ENCODE results near the gene COPRS.
"Not testable (repeated sequence)": the region's sequence is repeated elsewhere in the genome, so short reads cannot be mapped to it uniquely, and the experiment has no call there.

COPRS gene

GRCh38 chr17:31843070-31843745 is 15.8 kb downstream of the COPRS start:
- peak; percentile 59 for DNase-seq

GRCh38 chr17:31842195-31843069 is 16.6 kb downstream of the COPRS start:
- DNase-seq, result peak; percentile 72

- DNase-seq, result no peak
Observed at GRCh38 chr17:31841850-31842194, 17.2 kb downstream of the COPRS start.

GRCh38 chr17:31838636-31839225 is 20.3 kb downstream of the COPRS start:
- DNase-seq, result peak; percentile 54

GRCh38 chr17:31835984-31836383 is 23.1 kb downstream of the COPRS start:
- peak; percentile 73 for DNase-seq

- no peak for DNase-seq
Observed at GRCh38 chr17:31834448-31834847, 24.6 kb downstream of the COPRS start.

- no peak for DNase-seq
Observed at GRCh38 chr17:31832746-31833145, 26.3 kb downstream of the COPRS start.

GRCh38 chr17:31830971-31831858 is 27.8 kb downstream of the COPRS start:
- DNase-seq, result peak; percentile 41

GRCh38 chr17:31829649-31830048 is 29.4 kb downstream of the COPRS start:
- DNase-seq, result no peak

GRCh38 chr17:31828955-31829354 is 30.1 kb downstream of the COPRS start:
- not testable (repeated sequence) for DNase-seq

GRCh38 chr17:31825961-31826691 is 32.9 kb downstream of the COPRS start:
- no peak for DNase-seq

- DNase-seq, result peak; percentile 87
Observed at GRCh38 chr17:31824766-31825360, 34.2 kb downstream of the COPRS start.

GRCh38 chr17:31823014-31823413 is 36.0 kb downstream of the COPRS start:
- DNase-seq, result no peak

- DNase-seq, result no peak
Observed at GRCh38 chr17:31820691-31821435, 38.2 kb downstream of the COPRS start.

GRCh38 chr17:31819578-31819977 is 39.5 kb downstream of the COPRS start:
- no peak for DNase-seq

- not testable (repeated sequence) for DNase-seq
Observed at GRCh38 chr17:31818863-31819262, 40.2 kb downstream of the COPRS start.

GRCh38 chr17:31815212-31815730 is 43.8 kb downstream of the COPRS start:
- no peak for DNase-seq

GRCh38 chr17:31811101-31811500 is 47.9 kb downstream of the COPRS start:
- peak; percentile 35 for DNase-seq

GRCh38 chr17:31809876-31810275 is 49.2 kb downstream of the COPRS start:
- DNase-seq, result not testable (repeated sequence)

- DNase-seq, result no peak
Observed at GRCh38 chr17:31808521-31809050, 50.5 kb downstream of the COPRS start.

Data from fibroblast of skin of right quadriceps (primary cell).